Small intestine (tissue), 7 donors: ENCODE measurements around the gene CDIP1. TPM values are rescaled to one million over a fixed set of nuclear protein-coding genes. Genes with fewer than 3 reads are reported as not detected.

Experiments
- DNase-seq, 2 donors: peaks; one replicate each; pipeline versions ENCODE4 v3.0.0 to v3.0.0-alpha.2; 2013
- FAIRE-seq: peaks from 2 replicates; lab custom pipeline; 2012; peaks lifted over from hg19 to GRCh38; lab: Jason Lieb, UNC
- H3K27ac ChIP-seq, 3 donors: one replicate each; pipeline ENCODE4 v1.5.1; 2013; ENCODE audit warnings: low read length in 2 of 3, mild to moderate bottlenecking in 2 of 3, control low read depth in 1 of 3, inconsistent platforms in 1 of 3, low read depth in 1 of 3, moderate library complexity in 1 of 3
- H3K27me3 ChIP-seq, 3 donors: one replicate each; pipeline ENCODE4 v1.6.1; 2013; ENCODE audit warnings: low read length in 3 of 3, inconsistent platforms in 1 of 3; ENCODE audit not compliant: control insufficient read depth in 3 of 3, insufficient read depth in 3 of 3
- H3K36me3 ChIP-seq, 3 donors: one replicate each; pipeline ENCODE4 v1.6.1; 2013; ENCODE audit warnings: low read length in 3 of 3, inconsistent platforms in 1 of 3, low read depth in 1 of 3, mild to moderate bottlenecking in 1 of 3, moderate library complexity in 1 of 3; ENCODE audit not compliant: control insufficient read depth in 3 of 3, insufficient read depth in 2 of 3
- H3K4me1 ChIP-seq, 3 donors: one replicate each; pipeline ENCODE4 v1.6.1; 2013; ENCODE audit warnings: low read length in 2 of 3, inconsistent platforms in 1 of 3, low read depth in 1 of 3, mild to moderate bottlenecking in 1 of 3, moderate library complexity in 1 of 3; ENCODE audit not compliant: control insufficient read depth in 3 of 3, insufficient read depth in 2 of 3
- H3K4me3 ChIP-seq, 3 donors: one replicate each; pipeline ENCODE4 v1.5.1; 2013; ENCODE audit warnings: low read length in 3 of 3, control low read depth in 1 of 3, inconsistent platforms in 1 of 3, low read depth in 1 of 3, mild to moderate bottlenecking in 1 of 3, moderate library complexity in 1 of 3
- H3K9me3 ChIP-seq, 2 donors: one replicate each; pipeline ENCODE4 v1.6.1; 2013; ENCODE audit warnings: low read depth in 1 of 2, low read length in 1 of 2; ENCODE audit not compliant: control insufficient read depth in 2 of 2, insufficient read depth in 1 of 2
- WGBS, 3 donors: extraction: QIAGEN DNeasy Blood & Tissue Kit; methylation state at CpG; one replicate each; pipeline ENCODE4 v1.1.7; 2013; 5-methylcytosine and 5-hydroxymethylcytosine counted together
- polyA plus RNA-seq, 4 donors: library from polyadenylated mRNA; stranded (reverse) in 3 of 4; unstranded in 1 of 4; fragments of 200-250 nt in 3 of 4; fragments of 120-200 nt in 1 of 4; gene quantifications; one replicate each; pipeline versions ENCODE4 v1.2.1 to v1.2.3, GENCODE V29; 2013
- donor health status: healthy with polysubstance abuse.
- donor health status: control.
- donor health status: control.
- donor health status: Bipolar disorder and iron deficiency.
- donor health status: healthy.

CDIP1 gene
- polyA plus RNA-seq, 4 donors: 26.5 to 49.9 (median 42.3) TPM

- H3K4me1 ChIP-seq: peaks cover 0 to 9% (median 2%) of the 10 kb centered on the region in 3 donors
- peaks cover 0 to 10% of the 10 kb centered on the region in 2 donors for H3K9me3 ChIP-seq
- 2 to 4% (median 2%) methylated on average over 30 to 60 of the region's 60 CpGs for WGBS, 3 donors
- peak; percentile 87 to 94 for DNase-seq
- FAIRE-seq: no peak
- peak within 1 kb of the TSS; percentile 35 to 78 (median 62) for H3K27ac ChIP-seq
- H3K4me3 ChIP-seq: peak within 1 kb of the TSS; percentile 73 to 78 (median 74)
- H3K36me3 ChIP-seq: peaks cover 0 to 9% (median 0%) of the 10 kb centered on the region in 3 donors
- H3K27me3 ChIP-seq: no peaks in the 10 kb centered on the region
These were observed 64.2 kb downstream of the CDIP1 start, which contains the start of gene NMRAL1 for GRCh38 chr16:4474192-4474961. Gene NMRAL1 (minus strand): TSS chr16:4474625. CDS start chr16:4474132, 493 bp downstream.

GRCh38 chr16:4472880-4473279, 65.7 kb downstream of the CDIP1 start:
- peaks cover 0 to 24% (median 2%) of the 10 kb centered on the region in 3 donors for H3K36me3 ChIP-seq
- peaks cover 0 to 10% of the 10 kb centered on the region in 2 donors for H3K9me3 ChIP-seq
- DNase-seq (no peak), FAIRE-seq (no peak)
- 55 to 66% (median 66%) methylated on average over 4 of the region's 4 CpGs for WGBS, 3 donors
- H3K27ac ChIP-seq: no peak overlapping the region
- no peaks in the 10 kb centered on the region for H3K27me3 ChIP-seq
- H3K4me1 ChIP-seq: peaks cover 0 to 9% (median 2%) of the 10 kb centered on the region in 3 donors
- no peak overlapping the region for H3K4me3 ChIP-seq

GRCh38 chr16:4471869-4472268, 66.7 kb downstream of the CDIP1 start:
- WGBS, 3 donors: 95 to 97% (median 96%) methylated on average over 5 of the region's 5 CpGs
- FAIRE-seq (no peak), DNase-seq (no peak)
- H3K27ac ChIP-seq: no peak overlapping the region
- peaks cover 0 to 9% (median 2%) of the 10 kb centered on the region in 3 donors for H3K4me1 ChIP-seq
- H3K27me3 ChIP-seq: no peaks in the 10 kb centered on the region
- H3K9me3 ChIP-seq: peaks cover 0 to 10% of the 10 kb centered on the region in 2 donors
- H3K36me3 ChIP-seq: peaks cover 0 to 31% (median 2%) of the 10 kb centered on the region in 3 donors
- no peak overlapping the region for H3K4me3 ChIP-seq

GRCh38 chr16:4468972-4469371, 69.6 kb downstream of the CDIP1 start:
- no peak for FAIRE-seq

GRCh38 chr16:4467916-4468315, 70.7 kb downstream of the CDIP1 start:
- Histone ChIP-seq H3K4me1 (no peaks in the 10 kb centered on the region), H3K4me3 (no peak overlapping the region), H3K27ac (no peak overlapping the region), H3K27me3 (no peaks in the 10 kb centered on the region), H3K36me3 (peaks cover 2 to 69% (median 13%) of the 10 kb centered on the region in 3 donors), H3K9me3 (no peaks in the 10 kb centered on the region)
- WGBS, 3 donors: 96 to 98% (median 97%) methylated on average over 16 of the region's 16 CpGs
- FAIRE-seq (no peak), DNase-seq (no peak)

More at GRCh38 chr16:4468972-4469371, 69.6 kb downstream of the CDIP1 start:
- Histone ChIP-seq H3K4me1 (peaks cover 0 to 2% (median 0%) of the 10 kb centered on the region in 3 donors), H3K4me3 (no peak overlapping the region), H3K27ac (no peak overlapping the region), H3K36me3 (peaks cover 2 to 58% (median 4%) of the 10 kb centered on the region in 3 donors), H3K9me3 (no peaks in the 10 kb centered on the region), H3K27me3 (no peaks in the 10 kb centered on the region)
- no peak for DNase-seq
- WGBS, 3 donors: 89 to 93% (median 91%) methylated on average over 10 of the region's 10 CpGs

- no peaks in the 10 kb centered on the region for H3K27me3 ChIP-seq
- peak overlapping the region in 2 of 3 donors; percentile 30 to 70 for H3K27ac ChIP-seq
- H3K4me3 ChIP-seq: no peak overlapping the region
- no peaks in the 10 kb centered on the region for H3K9me3 ChIP-seq
- DNase-seq (peak in 1 of 2 donors; percentile 60), FAIRE-seq (no peak)
- H3K36me3 ChIP-seq: peaks cover 2 to 83% (median 13%) of the 10 kb centered on the region in 3 donors
- 82 to 86% (median 85%) methylated on average over 31 to 32 of the region's 32 CpGs for WGBS, 3 donors
- H3K4me1 ChIP-seq: no peaks in the 10 kb centered on the region
These were observed 72.4 kb downstream of the CDIP1 start for GRCh38 chr16:4465977-4466779.

GRCh38 chr16:4463522-4464163, 74.9 kb downstream of the CDIP1 start:
- 83 to 88% (median 83%) methylated on average over 22 of the region's 22 CpGs for WGBS, 3 donors
- H3K4me1 ChIP-seq: no peaks in the 10 kb centered on the region
- no peak overlapping the region for H3K27ac ChIP-seq
- no peak for FAIRE-seq
- H3K36me3 ChIP-seq: peaks cover 6 to 90% (median 17%) of the 10 kb centered on the region in 3 donors
- no peaks in the 10 kb centered on the region for H3K9me3 ChIP-seq
- no peaks in the 10 kb centered on the region for H3K27me3 ChIP-seq
- H3K4me3 ChIP-seq: no peak overlapping the region
- DNase-seq: no peak
